Measurements from ENCODE around the gene LARP1B. TPM values are rescaled to one million over a fixed set of nuclear protein-coding genes. Genes with fewer than 3 reads are reported as not detected.

LARP1B gene
- 11.9 to 16.4 TPM (median 13.3 TPM) in 5 replicates for total RNA-seq (2022; extraction: Qiagen RNA extraction)

GRCh38 chr4:128060699-128061565 is at the start of gene LARP1B:
Gene LARP1B (plus strand): TSS chr4:128061312. CDS start chr4:128074952, 13,640 bp downstream.

Other genes with a start within 250 kb of the LARP1B start
- 13.4 to 18.2 TPM (median 13.6 TPM) in 5 replicates for gene PLK4, start 180.4 kb upstream of the LARP1B start, total RNA-seq (2022; extraction: Qiagen RNA extraction)
- gene MFSD8, start 96.1 kb upstream of the LARP1B start, total RNA-seq (2022; extraction: Qiagen RNA extraction) = 12.6 to 14.5 TPM (median 13.8 TPM) in 5 replicates
- 2.8 to 3.7 TPM (median 3.4 TPM) in 5 replicates for gene ABHD18, start 95.9 kb upstream of the LARP1B start, total RNA-seq (2022; extraction: Qiagen RNA extraction)
- 72.4 to 104 TPM (median 82.3 TPM) in 5 replicates for gene PGRMC2, start 226.5 kb downstream of the LARP1B start, total RNA-seq (2022; extraction: Qiagen RNA extraction)

All from A549 treated with Mapracorat at 1 μM for 4 hours (cell line).